Activated T-cell treated with anti-CD3 and anti-CD28 coated beads, Interleukin-2, amount 50 U/mL, for 24 hours (primary cell): Measurements from ENCODE around the gene UST.
"Not testable (repeated sequence)": the region's sequence is repeated elsewhere in the genome, so short reads cannot be mapped to it uniquely, and the experiment has no call there.

Source experiments
- DNase-seq: peaks from one replicate; pipeline ENCODE4 v3.0.0-alpha.2; 2020
- H3K27ac Mint-ChIP-seq: 2 replicates; pipeline ENCODE4 v1.8.0; 2020; ENCODE audit warnings: mild to moderate bottlenecking, mixed read lengths
- H3K27me3 Mint-ChIP-seq: 2 replicates; pipeline ENCODE4 v1.8.0; 2020; ENCODE audit warnings: mixed read lengths
- H3K36me3 Mint-ChIP-seq: 2 replicates; pipeline ENCODE4 v1.8.0; 2020; ENCODE audit warnings: low read depth, mixed read lengths
- H3K4me1 Mint-ChIP-seq: 2 replicates; pipeline ENCODE4 v1.8.0; 2020; ENCODE audit warnings: low read depth, mixed read lengths
- H3K4me3 Mint-ChIP-seq: 2 replicates; pipeline ENCODE4 v1.8.0; 2020; ENCODE audit warnings: mild to moderate bottlenecking, moderate library complexity, mixed read lengths
- H3K9me3 Mint-ChIP-seq: 2 replicates; pipeline ENCODE4 v1.8.0; 2020; ENCODE audit warnings: mixed read lengths

The UST gene

GRCh38 chr6:149027484-149027883 is 280.7 kb downstream of the UST start:
- Mint-ChIP-seq H3K27me3 (no peaks in the 10 kb centered on the region), H3K4me1 (peaks cover 39% of the 10 kb centered on the region), H3K36me3 (peaks cover 19% of the 10 kb centered on the region), H3K27ac (no peak overlapping the region), H3K4me3 (no peak overlapping the region), H3K9me3 (peaks cover 6% of the 10 kb centered on the region)
- DNase-seq = no peak

- Mint-ChIP-seq H3K4me3 (no peak overlapping the region), H3K36me3 (peaks cover 17% of the 10 kb centered on the region), H3K4me1 (peaks cover 53% of the 10 kb centered on the region), H3K27me3 (no peaks in the 10 kb centered on the region), H3K9me3 (peaks cover 6% of the 10 kb centered on the region), H3K27ac (no peak overlapping the region)
- no peak for DNase-seq
Observed at GRCh38 chr6:149028767-149029405, 282.1 kb downstream of the UST start.

- Mint-ChIP-seq H3K27ac (peak overlapping the region; percentile 95), H3K4me1 (peaks cover 74% of the 10 kb centered on the region), H3K4me3 (peak overlapping the region; percentile 83), H3K36me3 (peaks cover 12% of the 10 kb centered on the region), H3K9me3 (peaks cover 3% of the 10 kb centered on the region), H3K27me3 (no peaks in the 10 kb centered on the region)
- DNase-seq = no peak
Observed at GRCh38 chr6:149031201-149031858, 284.5 kb downstream of the UST start.

GRCh38 chr6:149031859-149032598 is 285.2 kb downstream of the UST start:
- peak; percentile 65 for DNase-seq

GRCh38 chr6:149032599-149033405 is 286.0 kb downstream of the UST start:
- Mint-ChIP-seq H3K4me1 (peaks cover 85% of the 10 kb centered on the region), H3K9me3 (no peaks in the 10 kb centered on the region), H3K36me3 (peaks cover 5% of the 10 kb centered on the region), H3K4me3 (peak overlapping the region; percentile 83), H3K27ac (peak overlapping the region; percentile 95), H3K27me3 (no peaks in the 10 kb centered on the region)
- peak; percentile 72 for DNase-seq

More at GRCh38 chr6:149031859-149032598, 285.2 kb downstream of the UST start:
- peak overlapping the region; percentile 83 for H3K4me3 Mint-ChIP-seq
- H3K9me3 Mint-ChIP-seq = no peaks in the 10 kb centered on the region
- H3K4me1 Mint-ChIP-seq = peaks cover 81% of the 10 kb centered on the region
- peak overlapping the region; percentile 95 for H3K27ac Mint-ChIP-seq
- H3K27me3 Mint-ChIP-seq = no peaks in the 10 kb centered on the region
- peaks cover 8% of the 10 kb centered on the region for H3K36me3 Mint-ChIP-seq

- Mint-ChIP-seq H3K4me1 (peaks cover 88% of the 10 kb centered on the region), H3K27ac (peak overlapping the region; percentile 95), H3K4me3 (peak overlapping the region; percentile 83), H3K36me3 (peaks cover 5% of the 10 kb centered on the region), H3K9me3 (no peaks in the 10 kb centered on the region), H3K27me3 (no peaks in the 10 kb centered on the region)
- no peak for DNase-seq
Observed at GRCh38 chr6:149033454-149033853, 286.6 kb downstream of the UST start.

GRCh38 chr6:149035766-149036165 is 288.9 kb downstream of the UST start:
- H3K27ac Mint-ChIP-seq = no peak overlapping the region
- no peak overlapping the region for H3K4me3 Mint-ChIP-seq
- no peaks in the 10 kb centered on the region for H3K27me3 Mint-ChIP-seq
- no peaks in the 10 kb centered on the region for H3K9me3 Mint-ChIP-seq
- H3K4me1 Mint-ChIP-seq = peaks cover 86% of the 10 kb centered on the region
- DNase-seq = no peak
- peaks cover 5% of the 10 kb centered on the region for H3K36me3 Mint-ChIP-seq

GRCh38 chr6:149037051-149037671 is 290.3 kb downstream of the UST start:
- no peak for DNase-seq
- no peaks in the 10 kb centered on the region for H3K27me3 Mint-ChIP-seq
- peaks cover 73% of the 10 kb centered on the region for H3K4me1 Mint-ChIP-seq
- peaks cover 3% of the 10 kb centered on the region for H3K36me3 Mint-ChIP-seq
- no peak overlapping the region for H3K4me3 Mint-ChIP-seq
- no peak overlapping the region for H3K27ac Mint-ChIP-seq
- no peaks in the 10 kb centered on the region for H3K9me3 Mint-ChIP-seq

GRCh38 chr6:149039025-149039424 is 292.2 kb downstream of the UST start:
- H3K27me3 Mint-ChIP-seq, H3K4me3 Mint-ChIP-seq: not testable (repeated sequence)

GRCh38 chr6:149041953-149042352 is 295.1 kb downstream of the UST start:
- peaks cover 57% of the 10 kb centered on the region for H3K4me1 Mint-ChIP-seq
- no peak overlapping the region for H3K27ac Mint-ChIP-seq

More at GRCh38 chr6:149039025-149039424, 292.2 kb downstream of the UST start:
- DNase-seq, H3K36me3 Mint-ChIP-seq, H3K9me3 Mint-ChIP-seq: not testable (repeated sequence)
- Mint-ChIP-seq H3K27ac (peak overlapping the region; percentile 75), H3K4me1 (peaks cover 54% of the 10 kb centered on the region)

GRCh38 chr6:149043476-149044130 is 296.8 kb downstream of the UST start:
- DNase-seq = no peak

More at GRCh38 chr6:149041953-149042352, 295.1 kb downstream of the UST start:
- Mint-ChIP-seq H3K9me3 (no peaks in the 10 kb centered on the region), H3K27me3 (no peaks in the 10 kb centered on the region), H3K36me3 (no peaks in the 10 kb centered on the region), H3K4me3 (no peak overlapping the region)
- no peak for DNase-seq

GRCh38 chr6:149044528-149044927 is 297.7 kb downstream of the UST start:
- Mint-ChIP-seq H3K4me3 (no peak overlapping the region), H3K9me3 (no peaks in the 10 kb centered on the region)

More at GRCh38 chr6:149043476-149044130, 296.8 kb downstream of the UST start:
- H3K9me3 Mint-ChIP-seq = no peaks in the 10 kb centered on the region
- H3K4me1 Mint-ChIP-seq = peaks cover 52% of the 10 kb centered on the region
- no peak overlapping the region for H3K4me3 Mint-ChIP-seq
- no peaks in the 10 kb centered on the region for H3K36me3 Mint-ChIP-seq
- H3K27ac Mint-ChIP-seq = no peak overlapping the region
- no peaks in the 10 kb centered on the region for H3K27me3 Mint-ChIP-seq

GRCh38 chr6:149045404-149045803 is 298.6 kb downstream of the UST start:
- Mint-ChIP-seq H3K36me3 (no peaks in the 10 kb centered on the region), H3K4me1 (peaks cover 46% of the 10 kb centered on the region), H3K4me3 (no peak overlapping the region), H3K27me3 (no peaks in the 10 kb centered on the region), H3K27ac (no peak overlapping the region), H3K9me3 (no peaks in the 10 kb centered on the region)
- DNase-seq = no peak

More at GRCh38 chr6:149044528-149044927, 297.7 kb downstream of the UST start:
- no peak for DNase-seq
- Mint-ChIP-seq H3K4me1 (peaks cover 48% of the 10 kb centered on the region), H3K27me3 (no peaks in the 10 kb centered on the region), H3K27ac (no peak overlapping the region), H3K36me3 (no peaks in the 10 kb centered on the region)
